K562 (cell line): ENCODE results near the gene UQCRC2. TPM values are rescaled to one million over a fixed set of nuclear protein-coding genes. Genes with fewer than 3 reads are reported as not detected.

ENCODE experiments used
- ATAC-seq: fragments of 200-7000 bp; cut with Tn5 transposase; 3 replicates; pipeline ENCODE4 v1.9.1; 2020; ENCODE audit warnings: moderate library complexity
- BruUV-seq: library from RNA; stranded (reverse); fragments of 400-500 nt; replicated peaks from 2 replicates; lab custom pipeline; 2021; lab: Mats Ljungman, UMichigan
- CTCF ChIA-PET: fragments of 300-600 bp; formaldehyde crosslinking; extraction: SDS; loops from one replicate; lab custom pipeline; 2021; ENCODE audit warnings: low intra/inter-chr PET ratio; lab: Yijun Ruan, JAX
- POLR2A ChIA-PET: fragments of 300-600, 350-650 bp; sonication (Branson Sonifier 250); formaldehyde crosslinking; extraction: SDS; loops from one replicate; lab custom pipeline; 2021; ENCODE audit warnings: antibody characterized with exemption, inconsistent platforms; lab: Yijun Ruan, JAX
- DNase-seq, 4 experiments: peaks; one replicate each; pipeline versions ENCODE4 v3.0.0 to v3.0.0-alpha.2; 2011 to 2018; ENCODE audit warnings: low spot score in 3 of 4, mixed read lengths in 3 of 4; ENCODE audit errors: extremely low read depth in 1 of 4
- FAIRE-seq: peaks from 2 replicates; lab custom pipeline; 2011; peaks lifted over from hg19 to GRCh38; lab: Jason Lieb, UNC
- H2AFZ ChIP-seq: 2 replicates; pipeline ENCODE4 v1.6.0; 2011; ENCODE audit warnings: low read depth, low read length, control low read depth, inconsistent platforms
- H3K27ac ChIP-seq: fragments of 200-600 bp; 3 replicates; pipeline ENCODE4 v1.8.0; 2011; ENCODE audit warnings: low read depth, mild to moderate bottlenecking, control low read depth, inconsistent platforms, low read length, moderate library complexity, mixed read lengths; ENCODE audit errors: extremely low read depth
- H3K27me3 ChIP-seq, 2 experiments: fragments of 300-600 bp in 1 of 2; 2 replicates in 1 of 2; 3 replicates in 1 of 2; pipeline versions ENCODE4 v1.6.0 to v1.8.0; 2011; ENCODE audit warnings: inconsistent platforms in 2 of 2, low read length in 2 of 2, mild to moderate bottlenecking in 1 of 2, mixed read lengths in 1 of 2, moderate library complexity in 1 of 2; ENCODE audit not compliant: control insufficient read depth in 2 of 2, insufficient read depth in 2 of 2
- H3K36me3 ChIP-seq: fragments of 300-600 bp; 3 replicates; pipeline ENCODE4 v1.8.0; 2011; ENCODE audit warnings: mild to moderate bottlenecking, low read length, inconsistent platforms; ENCODE audit not compliant: control insufficient read depth, insufficient read depth
- H3K4me1 ChIP-seq, 2 experiments: fragments of 200-600 bp in 1 of 2; replicated peaks in 1 of 2; 2 replicates in 1 of 2; 3 replicates in 1 of 2; pipeline versions ENCODE4 v1.5.1 to v1.8.0; 2011; ENCODE audit warnings: inconsistent platforms in 2 of 2, low read length in 2 of 2, mild to moderate bottlenecking in 1 of 2, mixed read lengths in 1 of 2, moderate library complexity in 1 of 2; ENCODE audit not compliant: control insufficient read depth in 2 of 2, insufficient read depth in 2 of 2
- H3K4me2 ChIP-seq: 2 replicates; pipeline ENCODE4 v1.6.1; 2011; ENCODE audit warnings: low read length, control low read depth, inconsistent platforms, mixed read lengths; ENCODE audit not compliant: insufficient read depth
- H3K4me3 ChIP-seq: fragments of 200-600 bp; sonication (generic), shearing (Covaris generic); 2 replicates; pipeline ENCODE4 v1.5.1; 2016; ENCODE audit warnings: control low read depth, inconsistent platforms
- H3K79me2 ChIP-seq: fragments of 200-600 bp; 3 replicates; pipeline ENCODE4 v1.8.0; 2011; ENCODE audit warnings: low read length, inconsistent platforms; ENCODE audit not compliant: control insufficient read depth, insufficient read depth
- H3K9ac ChIP-seq, 2 experiments: 2 replicates each; pipeline versions ENCODE4 v1.6.0 to v1.6.1; 2011; ENCODE audit warnings: low read depth in 2 of 2, low read length in 2 of 2, control low read depth in 1 of 2, inconsistent platforms in 1 of 2, mild to moderate bottlenecking in 1 of 2, mixed read lengths in 1 of 2; ENCODE audit not compliant: insufficient read depth in 1 of 2
- H3K9me1 ChIP-seq: one replicate; pipeline ENCODE4 v1.6.0; 2011; ENCODE audit warnings: inconsistent platforms, mild to moderate bottlenecking, low read length, moderate library complexity; ENCODE audit not compliant: control insufficient read depth, insufficient read depth
- H3K9me3 ChIP-seq: replicated peaks from 2 replicates; pipeline ENCODE4 v1.5.1; 2011; ENCODE audit warnings: low read depth, low read length, inconsistent platforms; ENCODE audit not compliant: control insufficient read depth, insufficient read depth
- H4K20me1 ChIP-seq: replicated peaks from 2 replicates; pipeline ENCODE4 v1.6.1; 2011; ENCODE audit warnings: low read length, inconsistent platforms, mixed read lengths; ENCODE audit not compliant: control insufficient read depth, insufficient read depth
- ARID4B ChIP-seq: sonication (generic); formaldehyde crosslinking; IDR thresholded peaks from 2 replicates; pipeline ENCODE4 v1.8.0; 2022; ENCODE audit warnings: mild to moderate bottlenecking, missing genetic modification reagents
- CBX1 ChIP-seq: sonication (generic); IDR thresholded peaks from 2 replicates; pipeline ENCODE4 v1.6.1; 2016; ENCODE audit warnings: antibody characterized with exemption, low read depth, mild to moderate bottlenecking
- HNRNPUL1 ChIP-seq: fragments of 200-400 bp; formaldehyde crosslinking; IDR thresholded peaks from 2 replicates; pipeline ENCODE4 v1.6.1; 2017; ENCODE audit warnings: low read length
- ID3 ChIP-seq, 2 experiments: fragments of 250-450 bp in 1 of 2; fragments of 450-650 bp in 1 of 2; sonication (Bioruptor Pico) in 1 of 2; IDR thresholded peaks; 2 replicates each; pipeline versions ENCODE4 v1.6.1 to v1.8.0; 2016 to 2021; ENCODE audit warnings: mild to moderate bottlenecking in 2 of 2, moderate library complexity in 2 of 2, missing compliant biosample characterization in 1 of 2, missing genetic modification characterization in 1 of 2
- KDM2B ChIP-seq: fragments of 250-450 bp; sonication (Bioruptor Pico); IDR thresholded peaks from 2 replicates; pipeline ENCODE4 v1.8.0; 2021; ENCODE audit warnings: mild to moderate bottlenecking, moderate library complexity
- MYBL2 ChIP-seq, 2 experiments: fragments of 450-650 bp in 1 of 2; sonication (generic) in 1 of 2; formaldehyde crosslinking in 1 of 2; IDR thresholded peaks; 2 replicates each; pipeline versions ENCODE4 v1.6.1 to v1.8.1; 2017 to 2022; ENCODE audit warnings: borderline replicate concordance in 1 of 2, inconsistent platforms in 1 of 2, low read depth in 1 of 2, mild to moderate bottlenecking in 1 of 2, missing genetic modification reagents in 1 of 2, moderate library complexity in 1 of 2
- NFXL1 ChIP-seq: fragments of 450-650 bp; formaldehyde crosslinking; IDR thresholded peaks from 2 replicates; pipeline ENCODE4 v1.4.0; 2021; ENCODE audit warnings: mild to moderate bottlenecking
- PHF8 ChIP-seq: fragments of 200-600 bp; sonication (generic); IDR thresholded peaks from 2 replicates; pipeline ENCODE4 v1.6.1; 2012; ENCODE audit warnings: mixed run types, mild to moderate bottlenecking, inconsistent platforms, low read length, moderate library complexity, borderline replicate concordance
- SRSF9 ChIP-seq: fragments of 200-400 bp; formaldehyde crosslinking; IDR thresholded peaks from 2 replicates; pipeline ENCODE4 v1.6.1; 2017; ENCODE audit warnings: low read depth, low read length, borderline replicate concordance
- TFE3 ChIP-seq: fragments of 450-650 bp; formaldehyde crosslinking; IDR thresholded peaks from 2 replicates; pipeline ENCODE4 v1.4.0; 2020; ENCODE audit warnings: mild to moderate bottlenecking, mixed read lengths
- ZBTB17 ChIP-seq: fragments of 450-650 bp; formaldehyde crosslinking; IDR thresholded peaks from 2 replicates; pipeline ENCODE4 v1.4.0; 2020; ENCODE audit warnings: mild to moderate bottlenecking
- ZNF197 ChIP-seq: fragments of 200-800 bp; sonication (Bioruptor generic); IDR thresholded peaks from 2 replicates; pipeline ENCODE4 v1.6.1; 2016; ENCODE audit warnings: low read depth, missing genetic modification characterization, missing compliant biosample characterization
- ZNF253 ChIP-seq: fragments of 250-450 bp; sonication (Bioruptor Pico); conservative IDR thresholded peaks from 2 replicates; pipeline ENCODE4 v1.6.1; 2021; ENCODE audit warnings: mild to moderate bottlenecking
- WGBS: fragments of 100-300 bp; shearing (Covaris generic); methylation state at CpG from one replicate; pipeline ENCODE4 v1.1.6; 2016; ENCODE audit warnings: low coverage, mixed read lengths; ENCODE audit not compliant: insufficient coverage; ENCODE audit errors: missing lambda C conversion rate; 5-methylcytosine and 5-hydroxymethylcytosine counted together
- in situ Hi-C: fragments of 300-500 bp; cut with MboI; formaldehyde crosslinking; loops from 4 replicates; pipeline ENCODE4 v1.15.0; 2018; ENCODE audit warnings: inconsistent platforms, mixed read lengths
- intact Hi-C: fragments of 100-400 bp; cut with micrococcal nuclease; formaldehyde crosslinking; loops from 2 replicates; pipeline ENCODE4 v1.14.2; 2022
- polyA plus RNA-seq, 8 experiments: library from polyadenylated mRNA; depleted of rRNA in 4 of 8; stranded (reverse) in 5 of 8; unstranded in 3 of 8; fragments of >200 nt; fragmentation: Nextera tagmentation in 2 of 8; fragmentation: Illumina TruSeq in 1 of 8; extraction: Ambion mirVana in 2 of 8; extraction: Trizol in 1 of 8; gene quantifications; 2 replicates each; pipeline versions ENCODE4 v1.2.1 to v1.2.3, GENCODE V29; 2011 to 2014; ENCODE audit warnings: inconsistent platforms in 1 of 8, missing spikeins in 1 of 8
- total RNA-seq, 7 experiments: library from RNA; depleted of rRNA in 6 of 7; stranded (reverse); fragments of >200 nt in 6 of 7; fragmentation: Illumina TruSeq in 2 of 7; extraction: Trizol in 2 of 7; gene quantifications; 2 replicates each; pipeline versions ENCODE4 v1.2.1 to v1.2.3, GENCODE V29; 2011 to 2021; ENCODE audit warnings: low replicate concordance in 1 of 7

The UQCRC2 gene
- total and polyA plus RNA-seq, 9 of the 15 experiments (the other 6 are each of a cell fraction or from before 2014, with no cell fraction given) = 177 to 516 (median 319) TPM

GRCh38 chr16:21957714-21958346, 4.7 kb downstream of the UQCRC2 start (continued):
- TF ChIP-seq KDM2B (CRISPR knock-in tag) = no peak
- no peak for TF ChIP-seq ARID4B (CRISPR knock-in tag)
- no peak for TF ChIP-seq PHF8
- no peak for TF ChIP-seq ZBTB17
- no peak for TF ChIP-seq CBX1

GRCh38 chr16:21959050-21959449, 5.9 kb downstream of the UQCRC2 start:
- Histone ChIP-seq H3K4me3 (no peak overlapping the region), H3K36me3 (peaks cover 87% of the 10 kb centered on the region), H2AFZ (no peak overlapping the region), H3K27ac (no peak overlapping the region), H3K9me3 (no peaks in the 10 kb centered on the region), H4K20me1 (0 out of 2 replicates have a peak, but pooled peaks cover 5% of the 10 kb centered on the region), H3K79me2 (peaks cover 37% of the 10 kb centered on the region), H3K9ac (no peak overlapping the region), H3K9me1 (no peaks in the 10 kb centered on the region), H3K4me2 (no peak overlapping the region), H3K27me3 (no peaks in the 10 kb centered on the region), H3K4me1 (peaks cover 3 to 4% of the 10 kb centered on the region in 2 experiments; a peak in 3 of 5 replicates)
- ATAC-seq (no peak), FAIRE-seq (no peak), DNase-seq (no peak)
- in situ Hi-C loops = no loop called here
- POLR2A ChIA-PET = interaction anchor here (1.2 kb wide), 1 partner anchor 40 kb away, joined by 3 read pairs; no protein-coding TSS in a partner anchor
- no TSS peak for BruUV-seq
- CTCF ChIA-PET = interaction anchor here (0.6 kb wide), 1 partner anchor 46 kb away, joined by 3 read pairs; no protein-coding TSS in a partner anchor
- intact Hi-C loops = no loop called here
- WGBS = 60% methylated on average over 3 of the region's 3 CpGs
- TF ChIP-seq ZNF253 (no peak), NFXL1 (CRISPR knock-in tag) (no peak), MYBL2 (IDR thresholded peaks at IDR 0.05; ENCODE audit: low read depth) (no peak), MYBL2 (CRISPR knock-in tag; IDR thresholded peaks at IDR 0.05; ENCODE audit: borderline replicate concordance) (no peak), HNRNPUL1 (no peak), ZNF197 (CRISPR knock-in tag) (no peak), ID3 (CRISPR knock-in tag; IDR thresholded peaks at IDR 0.05) (no peak), ID3 (tag; IDR thresholded peaks at IDR 0.05) (no peak), TFE3 (no peak), SRSF9 (no peak)
